Neural cell (in vitro differentiated cells): ENCODE measurements around the gene SIRPB1. TPM values are rescaled to one million over a fixed set of nuclear protein-coding genes. Genes with fewer than 3 reads are reported as not detected.

Experiments used
- H2AFZ ChIP-seq: fragments of 200-600, 300-800 bp; sonication (generic), shearing (Covaris generic); 2 replicates; pipeline ENCODE4 v1.6.0; 2014; ENCODE audit warnings: low read depth, mild to moderate bottlenecking, antibody characterized with exemption, low read length, moderate library complexity
- H3F3A ChIP-seq: fragments of 200-600 bp; shearing (Covaris generic); 2 replicates; pipeline ENCODE4 v1.6.1; 2016; ENCODE audit warnings: mild to moderate bottlenecking, moderate library complexity, mixed read lengths, antibody characterized with exemption, low read length; ENCODE audit not compliant: insufficient read depth, poor library complexity, severe bottlenecking
- H3K27ac ChIP-seq: fragments of 200-600, 300-800 bp; sonication (generic), shearing (Covaris generic); 2 replicates; pipeline ENCODE4 v1.5.1; 2014; ENCODE audit warnings: mild to moderate bottlenecking, low read length, moderate library complexity
- H3K27me3 ChIP-seq: fragments of 300-800, 200-600 bp; sonication (generic), shearing (Covaris generic); 2 replicates; pipeline ENCODE4 v1.6.0; 2014; ENCODE audit warnings: mild to moderate bottlenecking, low read depth, low read length, moderate library complexity; ENCODE audit not compliant: insufficient read depth
- H3K36me3 ChIP-seq: fragments of 300-800, 200-600 bp; sonication (generic), shearing (Covaris generic); 2 replicates; pipeline ENCODE4 v1.5.1; 2014; ENCODE audit warnings: mild to moderate bottlenecking, antibody characterized with exemption, low read length, moderate library complexity; ENCODE audit not compliant: insufficient read depth
- H3K4me2 ChIP-seq: fragments of 300-800, 200-600 bp; sonication (generic), shearing (Covaris generic); 2 replicates; pipeline ENCODE4 v1.6.0; 2014; ENCODE audit warnings: mild to moderate bottlenecking, low read length
- H3K4me3 ChIP-seq: fragments of 300-800, 200-600 bp; sonication (generic), shearing (Covaris generic); 2 replicates; pipeline ENCODE4 v1.5.1; 2014; ENCODE audit warnings: mild to moderate bottlenecking, low read length, moderate library complexity
- H3K79me2 ChIP-seq: fragments of 200-600 bp; shearing (Covaris generic); replicated peaks from 2 replicates; pipeline ENCODE4 v1.6.0; 2014; ENCODE audit warnings: mild to moderate bottlenecking, low read length, moderate library complexity; ENCODE audit not compliant: insufficient read depth
- H3K9ac ChIP-seq: fragments of 300-800, 200-600 bp; sonication (generic), shearing (Covaris generic); 2 replicates; pipeline ENCODE4 v1.6.1; 2016; ENCODE audit warnings: mild to moderate bottlenecking, low read length, mixed read lengths
- H3K9me2 ChIP-seq: fragments of 200-600 bp; shearing (Covaris generic); 2 replicates; pipeline ENCODE4 v1.6.1; 2016; ENCODE audit warnings: mild to moderate bottlenecking, low read length, mixed read lengths; ENCODE audit not compliant: insufficient read depth
- H3K9me3 ChIP-seq: fragments of 200-600, 300-800 bp; sonication (generic), shearing (Covaris generic); 2 replicates; pipeline ENCODE4 v1.6.1; 2016; ENCODE audit warnings: mild to moderate bottlenecking, mixed run types, low read length, moderate library complexity, mixed read lengths
- H4K20me1 ChIP-seq: fragments of 200-600 bp; shearing (Covaris generic); 2 replicates; pipeline ENCODE4 v1.6.1; 2016; ENCODE audit warnings: mild to moderate bottlenecking, mixed run types; ENCODE audit not compliant: insufficient read depth
- EP300 ChIP-seq: fragments of 450-650 bp; conservative IDR thresholded peaks from 2 replicates; pipeline ENCODE4 v1.6.1; 2014; ENCODE audit warnings: antibody characterized with exemption, mild to moderate bottlenecking, moderate library complexity; ENCODE audit not compliant: poor library complexity, severe bottlenecking
- EZH2 ChIP-seq: fragments of 200-600, 300-800 bp; shearing (Covaris generic), sonication (generic); IDR thresholded peaks from 2 replicates; pipeline ENCODE4 v1.6.1; 2014; ENCODE audit warnings: antibody characterized with exemption, low read length, borderline replicate concordance, mild to moderate bottlenecking; ENCODE audit not compliant: insufficient read depth, poor library complexity, severe bottlenecking
- MXI1 ChIP-seq: fragments of 450-650 bp; conservative IDR thresholded peaks from 2 replicates; pipeline ENCODE4 v1.6.1; 2014; ENCODE audit warnings: antibody characterized with exemption, mild to moderate bottlenecking; ENCODE audit not compliant: poor library complexity, severe bottlenecking
- POLR2AphosphoS5 ChIP-seq: IDR thresholded peaks from 2 replicates; pipeline ENCODE4 v1.6.1; 2012
- RAD21 ChIP-seq: fragments of 450-650 bp; conservative IDR thresholded peaks from 2 replicates; pipeline ENCODE4 v1.6.1; 2014; ENCODE audit warnings: antibody characterized with exemption, mild to moderate bottlenecking, moderate library complexity
- SMC3 ChIP-seq: fragments of 450-650 bp; conservative IDR thresholded peaks from 2 replicates; pipeline ENCODE4 v1.6.1; 2014; ENCODE audit warnings: antibody characterized with exemption, mild to moderate bottlenecking, moderate library complexity; ENCODE audit not compliant: poor library complexity
- TAF1 ChIP-seq: IDR thresholded peaks from 2 replicates; pipeline ENCODE4 v1.6.1; 2012; ENCODE audit warnings: low read depth
- polyA plus RNA-seq: library from polyadenylated mRNA; depleted of rRNA; stranded (reverse); fragments of >200 nt; gene quantifications from 2 replicates; pipeline ENCODE4 v1.2.3, GENCODE V29; 2014
- TF ChIP-seq, protein P1 (sequence below): fragments of 450-650 bp; IDR thresholded peaks from 2 replicates; pipeline ENCODE4 v1.5.1; 2014; ENCODE audit warnings: antibody characterized with exemption, mild to moderate bottlenecking, moderate library complexity; ENCODE audit not compliant: poor library complexity, severe bottlenecking
- TF ChIP-seq, protein P2 (sequence below): IDR thresholded peaks from 2 replicates; pipeline ENCODE4 v1.6.1; 2012; ENCODE audit warnings: borderline replicate concordance

The SIRPB1 gene
- polyA plus RNA-seq, 1 donor from 2014 or later, result 0.20 TPM

DNA sequence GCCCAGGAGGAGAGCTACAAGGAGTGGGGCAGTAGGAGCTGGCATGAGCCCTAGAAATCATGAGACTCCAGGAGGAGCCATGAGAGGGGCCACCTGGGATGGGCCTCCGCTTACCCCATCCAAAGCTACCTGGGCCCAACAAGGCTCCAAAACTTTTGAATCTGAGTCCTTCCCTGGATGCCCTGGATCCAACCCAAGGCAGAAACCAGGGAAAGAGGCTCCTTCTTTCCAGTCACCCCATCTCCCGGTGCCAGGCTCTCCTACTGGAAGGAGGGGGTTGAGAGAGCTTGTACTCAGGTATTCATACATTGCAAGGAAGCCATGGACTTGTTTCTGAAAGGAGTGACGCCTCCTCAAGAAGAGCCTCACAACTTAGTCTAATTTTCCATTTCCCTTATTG lies 45.5 kb upstream of the SIRPB1 start:
- H3K4me3 ChIP-seq, result no peak overlapping the region
- H3F3A ChIP-seq, result no peaks in the 10 kb centered on the region
- no peak overlapping the region for H3K4me2 ChIP-seq
- no peaks in the 10 kb centered on the region for H3K79me2 ChIP-seq
- H3K27me3 ChIP-seq, result no peaks in the 10 kb centered on the region
- H3K9me3 ChIP-seq, result no peaks in the 10 kb centered on the region
- no peaks in the 10 kb centered on the region for H4K20me1 ChIP-seq
- no peaks in the 10 kb centered on the region for H3K36me3 ChIP-seq
- H2AFZ ChIP-seq, result no peak overlapping the region
- no peak overlapping the region for H3K9ac ChIP-seq
- no peaks in the 10 kb centered on the region for H3K9me2 ChIP-seq
- no peak overlapping the region for H3K27ac ChIP-seq
- TF ChIP-seq TAF1 (no peak), MXI1 (no peak), EP300 (no peak), SMC3 (no peak), POLR2AphosphoS5 (no peak), EZH2 (no peak), RAD21 (no peak)
- TF ChIP-seq, protein P1, sequence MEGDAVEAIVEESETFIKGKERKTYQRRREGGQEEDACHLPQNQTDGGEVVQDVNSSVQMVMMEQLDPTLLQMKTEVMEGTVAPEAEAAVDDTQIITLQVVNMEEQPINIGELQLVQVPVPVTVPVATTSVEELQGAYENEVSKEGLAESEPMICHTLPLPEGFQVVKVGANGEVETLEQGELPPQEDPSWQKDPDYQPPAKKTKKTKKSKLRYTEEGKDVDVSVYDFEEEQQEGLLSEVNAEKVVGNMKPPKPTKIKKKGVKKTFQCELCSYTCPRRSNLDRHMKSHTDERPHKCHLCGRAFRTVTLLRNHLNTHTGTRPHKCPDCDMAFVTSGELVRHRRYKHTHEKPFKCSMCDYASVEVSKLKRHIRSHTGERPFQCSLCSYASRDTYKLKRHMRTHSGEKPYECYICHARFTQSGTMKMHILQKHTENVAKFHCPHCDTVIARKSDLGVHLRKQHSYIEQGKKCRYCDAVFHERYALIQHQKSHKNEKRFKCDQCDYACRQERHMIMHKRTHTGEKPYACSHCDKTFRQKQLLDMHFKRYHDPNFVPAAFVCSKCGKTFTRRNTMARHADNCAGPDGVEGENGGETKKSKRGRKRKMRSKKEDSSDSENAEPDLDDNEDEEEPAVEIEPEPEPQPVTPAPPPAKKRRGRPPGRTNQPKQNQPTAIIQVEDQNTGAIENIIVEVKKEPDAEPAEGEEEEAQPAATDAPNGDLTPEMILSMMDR, result no peak

DNA sequence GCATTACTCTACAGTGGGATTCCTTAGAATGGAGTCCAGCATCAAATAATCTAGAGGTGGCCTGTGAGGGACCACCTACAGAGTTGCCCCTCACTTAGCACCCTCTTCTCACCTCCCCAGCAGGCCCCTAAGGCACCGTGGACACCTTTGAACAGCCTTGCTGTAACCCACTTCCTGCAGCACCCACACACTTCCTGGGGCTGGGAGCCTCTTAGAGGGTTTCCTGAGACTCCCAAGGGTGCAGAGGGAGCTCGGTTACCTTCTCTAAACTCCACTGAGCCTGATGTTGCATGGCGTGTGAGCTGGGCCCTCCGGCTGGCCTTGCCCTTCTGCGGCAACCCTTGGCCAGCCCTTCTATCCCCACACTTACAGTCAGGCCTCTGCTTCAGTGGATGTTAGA lies 45.1 kb upstream of the SIRPB1 start:
- no peaks in the 10 kb centered on the region for H3K36me3 ChIP-seq
- TF ChIP-seq TAF1 (no peak), EP300 (no peak), SMC3 (no peak), EZH2 (no peak), POLR2AphosphoS5 (no peak), RAD21 (no peak), MXI1 (no peak)
- TF ChIP-seq, protein P1, result no peak
- TF ChIP-seq, protein P2, sequence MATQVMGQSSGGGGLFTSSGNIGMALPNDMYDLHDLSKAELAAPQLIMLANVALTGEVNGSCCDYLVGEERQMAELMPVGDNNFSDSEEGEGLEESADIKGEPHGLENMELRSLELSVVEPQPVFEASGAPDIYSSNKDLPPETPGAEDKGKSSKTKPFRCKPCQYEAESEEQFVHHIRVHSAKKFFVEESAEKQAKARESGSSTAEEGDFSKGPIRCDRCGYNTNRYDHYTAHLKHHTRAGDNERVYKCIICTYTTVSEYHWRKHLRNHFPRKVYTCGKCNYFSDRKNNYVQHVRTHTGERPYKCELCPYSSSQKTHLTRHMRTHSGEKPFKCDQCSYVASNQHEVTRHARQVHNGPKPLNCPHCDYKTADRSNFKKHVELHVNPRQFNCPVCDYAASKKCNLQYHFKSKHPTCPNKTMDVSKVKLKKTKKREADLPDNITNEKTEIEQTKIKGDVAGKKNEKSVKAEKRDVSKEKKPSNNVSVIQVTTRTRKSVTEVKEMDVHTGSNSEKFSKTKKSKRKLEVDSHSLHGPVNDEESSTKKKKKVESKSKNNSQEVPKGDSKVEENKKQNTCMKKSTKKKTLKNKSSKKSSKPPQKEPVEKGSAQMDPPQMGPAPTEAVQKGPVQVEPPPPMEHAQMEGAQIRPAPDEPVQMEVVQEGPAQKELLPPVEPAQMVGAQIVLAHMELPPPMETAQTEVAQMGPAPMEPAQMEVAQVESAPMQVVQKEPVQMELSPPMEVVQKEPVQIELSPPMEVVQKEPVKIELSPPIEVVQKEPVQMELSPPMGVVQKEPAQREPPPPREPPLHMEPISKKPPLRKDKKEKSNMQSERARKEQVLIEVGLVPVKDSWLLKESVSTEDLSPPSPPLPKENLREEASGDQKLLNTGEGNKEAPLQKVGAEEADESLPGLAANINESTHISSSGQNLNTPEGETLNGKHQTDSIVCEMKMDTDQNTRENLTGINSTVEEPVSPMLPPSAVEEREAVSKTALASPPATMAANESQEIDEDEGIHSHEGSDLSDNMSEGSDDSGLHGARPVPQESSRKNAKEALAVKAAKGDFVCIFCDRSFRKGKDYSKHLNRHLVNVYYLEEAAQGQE, result no peak
- no peaks in the 10 kb centered on the region for H3K9me2 ChIP-seq
- no peaks in the 10 kb centered on the region for H3K27me3 ChIP-seq
- no peaks in the 10 kb centered on the region for H3K79me2 ChIP-seq
- no peak overlapping the region for H3K27ac ChIP-seq
- no peaks in the 10 kb centered on the region for H3K9me3 ChIP-seq
- no peaks in the 10 kb centered on the region for H3F3A ChIP-seq
- H4K20me1 ChIP-seq, result no peaks in the 10 kb centered on the region
- no peak overlapping the region for H3K4me3 ChIP-seq
- H2AFZ ChIP-seq, result no peak overlapping the region
- H3K9ac ChIP-seq, result no peak overlapping the region
- H3K4me2 ChIP-seq, result no peak overlapping the region
